GM21786 (cell line): ENCODE data around the gene CHMP2B.
"Not testable (repeated sequence)": the region's sequence is repeated elsewhere in the genome, so short reads cannot be mapped to it uniquely, and the experiment has no call there.

ENCODE experiments used
- ATAC-seq: cut with Tn5 transposase; IDR thresholded peaks from one replicate; pipeline ENCODE4 v1.9.1; 2021; ENCODE audit not compliant: unreplicated experiment

Gene CHMP2B

GRCh38 chr3:87229113-87229512, 2.0 kb downstream of the CHMP2B start:
- no peak for ATAC-seq

GRCh38 chr3:87233805-87234204, 6.7 kb downstream of the CHMP2B start:
- no peak for ATAC-seq

- no peak for ATAC-seq
Measured at GRCh38 chr3:87236093-87236492, 9.0 kb downstream of the CHMP2B start.

- no peak for ATAC-seq
Measured at GRCh38 chr3:87246662-87247429, 19.7 kb downstream of the CHMP2B start.

- ATAC-seq: no peak
Measured at GRCh38 chr3:87247430-87247773, 20.3 kb downstream of the CHMP2B start.

- not testable (repeated sequence) for ATAC-seq
Measured at GRCh38 chr3:87248231-87248630, 21.1 kb downstream of the CHMP2B start.

DNA sequence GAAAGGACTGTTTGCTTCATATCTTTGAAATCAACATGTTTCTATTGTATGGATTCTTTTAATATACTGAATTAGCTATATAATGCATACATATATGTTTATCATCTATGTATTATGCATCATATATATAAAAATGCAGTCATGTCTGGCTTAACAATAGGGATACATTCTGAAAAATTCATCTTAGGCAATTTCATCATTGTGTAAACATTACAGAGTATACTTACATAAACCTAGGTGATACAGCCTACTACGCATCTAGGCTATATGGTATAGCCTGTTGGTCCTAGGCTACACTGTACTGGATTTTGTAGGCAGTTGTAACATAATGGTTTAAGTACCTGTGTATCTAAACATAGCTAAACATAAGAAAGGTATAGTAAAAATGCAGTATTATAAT, 21.7 kb downstream of the CHMP2B start:
- ATAC-seq: no peak

- no peak for ATAC-seq
Measured at GRCh38 chr3:87250009-87250408, 22.9 kb downstream of the CHMP2B start.

DNA sequence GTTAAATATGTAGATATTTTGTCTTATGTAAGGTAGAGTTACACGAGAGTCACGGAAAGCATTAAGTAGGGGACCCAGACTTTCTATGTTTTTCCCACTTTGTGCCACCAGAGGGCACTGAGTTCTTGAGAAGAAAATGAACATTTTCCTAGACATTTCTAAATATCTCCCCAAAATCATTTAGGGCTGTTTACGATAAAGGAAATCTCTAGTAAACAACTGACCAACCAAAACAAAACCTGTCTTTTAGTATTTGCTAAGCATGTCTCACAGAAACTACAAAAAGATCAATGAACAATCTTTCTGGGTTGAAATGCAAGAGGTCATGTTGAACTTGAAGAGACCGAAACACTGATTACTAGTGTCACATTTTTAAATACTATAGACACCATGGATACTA, 33.2 kb downstream of the CHMP2B start:
- no peak for ATAC-seq

DNA sequence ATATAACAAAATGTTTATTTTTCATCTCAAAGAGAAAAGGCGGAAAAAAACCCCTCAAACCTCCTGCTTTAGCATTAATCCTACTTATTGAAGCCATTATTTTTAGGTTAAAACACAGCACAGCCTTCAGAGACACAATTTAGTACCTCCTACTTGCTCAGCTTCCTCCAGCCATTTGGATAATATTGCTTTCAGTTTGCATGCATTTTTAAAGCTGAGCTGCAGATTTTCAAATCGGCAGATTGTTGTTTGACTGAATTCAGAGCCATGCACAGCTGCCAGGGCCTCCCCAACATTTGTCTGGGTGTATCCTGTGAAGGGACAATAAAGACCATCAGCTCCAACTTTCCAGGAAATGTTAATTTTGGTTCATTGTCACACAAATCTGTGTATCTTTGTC, 34.8 kb downstream of the CHMP2B start:
- no peak for ATAC-seq

DNA sequence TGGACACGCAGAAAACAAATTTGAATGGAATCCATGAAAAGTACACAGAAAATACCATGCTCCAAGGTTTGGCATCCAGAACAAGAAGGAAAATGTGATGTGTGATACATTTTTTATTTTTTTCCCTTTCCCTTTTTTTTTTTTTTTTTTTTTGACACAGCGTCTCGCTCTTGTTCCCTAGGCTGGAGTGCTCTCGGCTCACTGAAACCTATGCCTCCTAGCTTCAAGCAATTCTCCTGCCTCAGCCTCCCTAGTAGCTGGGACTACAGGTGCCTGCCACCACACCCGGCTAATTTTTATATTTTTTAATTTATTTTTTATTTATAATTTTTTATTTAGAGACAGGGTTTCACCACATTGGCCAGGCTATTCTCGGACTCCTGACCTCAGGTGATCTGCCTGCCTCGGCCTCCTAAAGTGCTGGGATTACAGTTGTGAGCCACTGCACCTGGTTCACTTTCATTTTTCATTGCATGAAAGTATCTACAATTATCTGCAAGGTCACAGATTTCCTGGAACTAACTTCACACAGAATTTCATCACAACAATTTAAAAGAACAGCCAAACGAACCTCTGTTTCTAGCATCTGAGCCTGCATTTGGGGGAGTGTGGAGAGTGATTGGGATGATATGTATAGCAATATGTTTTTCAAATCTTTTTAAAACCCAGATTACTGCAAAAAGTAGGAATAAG, 41.0 kb downstream of the CHMP2B start:
- no peak for ATAC-seq

DNA sequence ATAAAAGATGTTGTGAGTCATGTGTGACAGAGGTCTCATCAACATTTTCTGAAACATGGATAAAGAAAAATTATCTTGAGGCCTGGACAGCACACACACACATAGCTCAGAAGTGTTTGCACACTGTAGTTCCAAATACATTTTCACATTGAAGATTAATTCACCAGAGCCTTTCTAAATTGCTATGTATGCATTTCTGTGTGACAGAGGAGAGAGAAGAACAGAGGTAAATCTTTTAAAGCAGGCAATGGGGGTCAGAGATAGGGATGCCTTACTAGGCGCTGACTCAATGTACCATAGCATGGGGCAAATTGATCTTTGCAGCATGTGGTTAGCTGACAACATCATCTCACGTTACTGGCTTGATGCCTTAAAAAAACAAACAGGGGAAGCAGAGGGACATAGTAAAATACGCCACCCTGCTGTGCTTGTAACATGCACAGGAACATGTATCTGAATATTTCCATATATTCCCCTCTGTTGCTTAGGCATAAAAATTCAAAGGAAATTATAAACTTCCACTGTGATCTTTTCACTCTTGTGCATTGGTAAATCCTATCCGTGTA, 41.6 kb downstream of the CHMP2B start:
- ATAC-seq: no peak

- ATAC-seq: no peak
Measured at GRCh38 chr3:87269723-87270122, 42.6 kb downstream of the CHMP2B start.

DNA sequence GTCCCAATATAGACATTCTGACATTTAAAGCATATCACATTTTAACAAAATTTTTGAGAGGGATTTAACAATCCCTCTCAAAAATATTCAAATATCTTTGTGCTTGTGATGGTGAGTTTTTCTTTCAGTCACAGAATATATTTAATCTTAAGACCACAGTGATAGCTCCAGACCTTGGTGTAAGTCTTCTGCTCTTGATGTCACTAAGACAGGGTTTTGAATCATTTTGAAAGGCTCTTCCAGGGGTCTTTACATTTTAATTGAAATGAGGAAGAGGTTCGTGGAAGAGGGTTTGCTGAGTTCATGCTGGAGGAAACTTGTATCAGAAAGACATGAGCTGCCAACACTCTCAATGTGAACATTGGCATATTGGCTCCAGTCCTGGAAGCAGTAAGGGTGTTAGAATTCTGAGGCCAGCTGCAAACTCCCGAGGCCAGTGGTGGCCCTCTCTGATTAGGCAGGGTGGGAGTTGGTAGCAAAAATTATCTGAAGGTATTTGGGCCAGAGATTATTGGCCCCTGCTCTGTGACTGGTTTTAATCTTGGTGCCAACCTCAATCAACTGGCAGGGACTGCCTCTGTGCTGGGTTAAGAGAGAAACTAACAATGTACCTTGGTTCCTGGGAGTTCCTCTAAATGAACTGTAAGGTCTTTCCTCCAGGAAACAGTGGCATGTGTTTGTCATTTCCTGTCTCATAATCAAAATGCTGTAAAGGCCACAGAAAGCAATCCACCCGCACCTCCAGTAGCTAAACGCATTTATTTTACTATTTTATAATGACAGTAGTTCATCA, 44.0 kb downstream of the CHMP2B start:
- no peak for ATAC-seq

DNA sequence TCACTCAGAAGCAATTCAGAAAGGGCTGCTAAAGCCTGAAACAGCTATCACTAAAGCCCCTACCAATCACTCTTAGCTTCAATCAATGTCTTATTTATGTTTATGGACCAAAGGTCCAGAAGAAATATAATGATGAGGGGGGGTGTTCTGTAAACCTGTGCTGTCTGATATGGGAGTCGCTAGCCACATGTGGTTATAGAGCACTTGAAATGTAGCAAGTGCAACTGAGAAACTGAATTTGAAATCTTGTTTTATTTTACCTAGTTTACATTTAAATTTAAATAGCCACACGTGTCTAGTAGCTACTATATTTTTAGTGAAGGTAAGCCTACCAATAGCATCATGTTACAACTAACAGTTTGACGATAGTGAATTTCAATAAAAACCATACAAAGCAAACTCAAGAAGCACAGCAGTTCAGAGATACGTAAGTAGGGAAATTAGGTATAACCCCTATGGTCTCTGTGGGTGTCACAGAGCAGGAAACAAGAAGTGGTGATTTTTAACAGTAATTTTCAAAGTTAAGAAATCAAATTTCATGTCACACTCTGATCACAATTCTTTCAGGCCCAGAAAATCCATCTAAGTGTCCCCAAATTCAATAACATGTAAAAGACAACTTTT, 45.7 kb downstream of the CHMP2B start:
- ATAC-seq: peak; percentile 70

DNA sequence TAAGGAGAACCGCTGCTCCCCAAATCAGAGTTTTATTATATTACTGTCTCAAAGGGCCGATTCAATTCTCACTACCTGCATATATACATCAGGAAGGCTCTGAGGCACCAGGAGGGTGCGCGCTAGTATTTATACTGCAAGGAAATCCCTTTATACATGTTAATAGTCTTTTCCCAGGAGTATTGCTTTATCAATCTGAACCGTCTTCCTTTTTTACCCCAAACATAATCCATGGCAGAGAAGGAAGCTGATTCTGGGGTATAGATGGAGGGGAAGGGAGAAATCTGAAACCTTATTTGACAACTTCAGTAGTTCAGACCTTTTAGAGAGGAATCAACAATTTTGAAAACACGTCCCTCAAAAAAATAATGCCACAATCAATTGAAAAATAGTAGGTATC, 49.4 kb downstream of the CHMP2B start, which contains the start of gene POU1F1:
Gene POU1F1, minus strand, starts transcription at position 101 of the 400 bp plus-strand sequence. CDS start 122 bp downstream, outside the sequence.
- ATAC-seq: no peak

DNA sequence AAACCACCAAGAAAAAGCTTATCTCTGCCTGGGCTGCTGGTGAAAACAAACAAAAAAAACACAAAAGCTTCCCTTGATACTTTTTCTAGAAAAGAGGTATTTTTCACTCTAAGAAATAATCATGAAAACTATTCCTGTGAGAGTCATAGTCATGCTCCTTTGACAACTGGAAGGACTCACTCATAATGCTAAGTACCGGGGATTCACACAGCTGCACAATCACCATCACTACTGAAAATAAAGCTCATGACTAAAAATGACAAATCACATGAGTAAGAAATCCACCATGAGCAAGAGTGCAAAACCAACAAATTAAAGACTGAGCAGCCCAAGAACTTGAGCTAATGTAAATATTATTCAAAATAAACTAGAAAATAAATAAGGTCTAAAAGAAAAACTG, 59.9 kb downstream of the CHMP2B start:
- ATAC-seq: peak; percentile 48

- no peak for ATAC-seq
Measured at GRCh38 chr3:87288446-87288845, 61.3 kb downstream of the CHMP2B start.

GRCh38 chr3:87298111-87298718, 71.1 kb downstream of the CHMP2B start:
- peak; percentile 85 for ATAC-seq

- not testable (repeated sequence) for ATAC-seq
Measured at GRCh38 chr3:87305031-87305430, 77.9 kb downstream of the CHMP2B start.
